ENCODE data around the gene NOLC1. TPM values are rescaled to one million over a fixed set of nuclear protein-coding genes. Genes with fewer than 3 reads are reported as not detected.

Gene NOLC1
- total RNA-seq, 2 experiments from 2014 or later, result 80.5 to 81.3 TPM

DNA sequence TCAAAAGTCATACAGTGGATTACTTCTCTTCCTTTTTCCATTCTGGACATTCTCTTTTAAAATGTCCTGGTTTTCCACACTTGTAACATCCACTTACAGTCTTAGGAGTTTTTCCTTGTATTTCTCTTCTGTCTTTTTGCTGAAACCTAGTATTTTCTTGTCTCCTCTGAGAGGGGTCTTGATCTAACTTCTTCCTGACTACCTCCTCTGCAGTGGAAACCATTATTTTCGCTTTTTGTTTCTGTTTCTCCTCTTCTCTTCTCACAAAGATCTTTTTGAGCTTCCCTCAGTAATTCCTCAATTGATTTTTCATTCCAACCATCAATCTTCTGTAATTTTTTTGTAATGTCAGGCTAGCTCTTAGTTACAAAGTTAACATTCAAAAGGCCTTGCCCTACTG, 50.2 kb downstream of the NOLC1 start:
- DNase-seq, result no peak
- Mint-ChIP-seq H3K4me3 (no peak overlapping the region), H3K36me3 (ENCODE audit: low read depth) (peaks cover 10% of the 10 kb centered on the region), H3K4me1 (peaks cover 6% of the 10 kb centered on the region), H3K9me3 (peaks cover 21% of the 10 kb centered on the region), H3K27me3 (peaks cover 4% of the 10 kb centered on the region), H3K27ac (no peak overlapping the region)
- ChIA-PET CTCF (no interaction called here), POLR2A (no interaction called here)

DNA sequence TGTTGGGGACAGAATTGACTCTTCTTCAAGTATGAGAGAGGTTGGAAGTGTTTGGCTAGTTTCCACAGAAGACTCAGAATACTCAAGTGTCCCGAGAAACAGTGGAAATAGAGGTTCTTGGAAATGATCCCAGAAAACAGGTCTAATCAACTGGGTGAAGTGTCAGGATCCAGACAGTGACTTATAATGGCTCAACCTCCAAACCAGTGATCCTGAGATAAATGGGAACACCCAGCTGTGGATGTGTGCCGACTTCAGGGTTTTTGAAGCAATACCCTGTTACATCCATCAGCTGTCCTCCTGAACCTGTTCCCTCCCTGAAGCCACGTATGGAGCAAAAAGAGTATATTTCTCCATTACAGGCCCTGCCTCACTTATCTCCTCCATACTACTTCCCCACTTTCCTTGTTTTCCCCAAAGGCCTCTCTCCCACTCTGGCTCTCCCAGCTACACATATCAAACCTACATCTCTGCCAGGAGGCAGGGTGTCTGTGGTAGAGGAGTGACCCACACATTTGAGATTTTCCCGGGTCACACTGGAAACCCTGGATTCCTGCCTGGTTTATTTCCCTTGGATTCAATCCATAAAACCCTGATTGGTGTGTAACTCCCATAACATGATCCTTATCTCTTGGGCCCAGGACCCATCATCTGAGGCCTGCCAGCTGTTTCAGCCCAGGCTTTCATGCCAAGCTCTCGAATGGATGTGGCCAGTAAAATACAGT, 56.3 kb downstream of the NOLC1 start:
- no peak overlapping the region for H3K27ac Mint-ChIP-seq
- peaks cover 7% of the 10 kb centered on the region for H3K36me3 Mint-ChIP-seq (ENCODE audit: low read depth)
- peaks cover 10% of the 10 kb centered on the region for H3K9me3 Mint-ChIP-seq
- H3K4me3 Mint-ChIP-seq, result no peak overlapping the region
- no peaks in the 10 kb centered on the region for H3K4me1 Mint-ChIP-seq
- ChIA-PET CTCF (interaction anchor here (0.5 to 2.1 kb wide), 4 partner anchors 56 to 185 kb away, joined by 3 to 6 read pairs (median 5); partner anchors contain the start of gene NOLC1), POLR2A (interaction anchor here (0.6 kb wide), 1 partner anchor 594 kb away, joined by 7 read pairs; no protein-coding TSS in a partner anchor)
- DNase-seq, result no peak
- peaks cover 4% of the 10 kb centered on the region for H3K27me3 Mint-ChIP-seq

DNA sequence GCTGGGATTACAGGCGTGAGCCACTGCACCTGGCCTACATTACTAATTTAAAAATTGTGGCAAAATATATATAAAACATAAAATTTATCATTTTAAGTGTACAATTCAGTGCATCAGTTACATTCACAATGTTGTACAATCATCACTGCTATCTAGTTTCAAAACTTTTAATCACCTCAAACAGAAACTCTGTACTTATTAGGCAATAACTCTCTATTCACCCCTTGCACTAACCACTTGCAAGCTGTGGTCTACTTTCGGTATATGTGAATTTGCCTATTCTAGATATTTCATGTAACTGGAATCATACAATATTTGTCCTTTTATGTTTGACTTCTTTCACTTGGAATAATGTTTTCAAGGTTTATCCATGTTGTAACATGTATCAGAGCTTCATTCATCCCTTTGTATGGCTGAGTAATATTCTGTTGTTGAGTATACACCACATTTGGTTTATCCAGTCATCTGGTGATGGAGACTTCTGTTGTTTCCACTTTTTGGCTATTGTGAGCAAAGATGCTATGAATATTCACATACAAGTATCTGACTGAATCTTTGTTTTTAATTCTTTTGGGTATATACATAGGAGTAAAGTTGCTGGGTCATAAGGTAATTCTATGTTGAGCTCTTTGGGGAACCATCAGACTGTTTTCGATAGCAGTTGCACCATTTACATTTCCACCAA, 59.6 kb downstream of the NOLC1 start:
- H3K27ac Mint-ChIP-seq, result no peak overlapping the region
- ChIA-PET POLR2A (no interaction called here), CTCF (interaction anchor here (1.0 to 1.6 kb wide), 4 partner anchors 15 to 42 kb away, joined by 3 to 4 read pairs (median 3); no protein-coding TSS in a partner anchor)
- H3K4me3 Mint-ChIP-seq, result no peak overlapping the region
- no peaks in the 10 kb centered on the region for H3K36me3 Mint-ChIP-seq (ENCODE audit: low read depth)
- peaks cover 11% of the 10 kb centered on the region for H3K27me3 Mint-ChIP-seq
- H3K9me3 Mint-ChIP-seq, result no peaks in the 10 kb centered on the region
- DNase-seq, result no peak
- H3K4me1 Mint-ChIP-seq, result no peaks in the 10 kb centered on the region

Other genes starting within 250 kb of the NOLC1 start
- 10 to 100 TPM; 22.1 to 23.6 TPM for gene ARMH3, start 96.2 kb upstream of the NOLC1 start, total RNA-seq
- 10 to 100 TPM; 18.3 to 25.3 TPM for gene HPS6, start 87.0 kb upstream of the NOLC1 start, total RNA-seq
- gene LDB1, start 32.0 kb upstream of the NOLC1 start, total RNA-seq, result 100 to 1,000 TPM in 1 of 2 experiments, 10 to 100 TPM in 1; 96.2 to 105 TPM
- gene PPRC1, start 19.3 kb upstream of the NOLC1 start, total RNA-seq, result 10 to 100 TPM; 47.7 to 49.4 TPM
- gene ELOVL3, start 73.9 kb downstream of the NOLC1 start, total RNA-seq, result not detected
- gene PITX3, start 89.1 kb downstream of the NOLC1 start, total RNA-seq, result not detected
- 10 to 100 TPM; 42.4 to 44.6 TPM for gene GBF1, start 93.1 kb downstream of the NOLC1 start, total RNA-seq
- 10 to 100 TPM; 74.8 to 81.8 TPM for gene NFKB2, start 243.3 kb downstream of the NOLC1 start, total RNA-seq